ENCODE measurements around the gene FAM171A2.
"Not testable (repeated sequence)": the region's sequence is repeated elsewhere in the genome, so short reads cannot be mapped to it uniquely, and the experiment has no call there.

Gene FAM171A2

DNA sequence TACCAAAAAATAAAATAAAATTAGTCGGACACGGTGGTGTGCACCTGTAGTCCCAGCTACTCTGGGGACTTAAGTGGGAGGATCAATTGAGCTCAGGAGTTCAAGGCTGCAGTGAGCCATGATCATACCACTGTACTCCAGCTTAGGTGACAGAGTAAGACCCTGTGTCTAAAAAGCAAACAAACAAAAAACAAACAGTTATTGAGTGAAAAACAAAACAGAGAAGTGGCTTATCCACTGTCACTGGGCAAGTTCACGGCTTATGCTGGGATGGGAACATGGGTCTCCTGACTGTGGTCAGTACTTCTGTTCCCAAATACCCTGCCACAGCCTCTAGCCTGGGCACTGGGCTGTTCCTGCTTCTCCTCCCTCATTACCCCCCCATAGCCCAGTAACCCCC lies 28.1 kb downstream of the FAM171A2 start:
- in situ Hi-C loops (cut with MboI; ENCODE audit: low sequenced_read_pairs), result no loop called here
- no peak for DNase-seq (ENCODE audit: low spot score in 2 of 2)
- no peaks in the 10 kb centered on the region for H3K27me3 ChIP-seq (ENCODE audit: low read depth)
- H3K9me3 ChIP-seq, result no peaks in the 10 kb centered on the region
- H3K4me3 ChIP-seq, result no peak overlapping the region
- H3K36me3 ChIP-seq (replicated peaks), result no peaks in the 10 kb centered on the region
- no peaks in the 10 kb centered on the region; the same call in 1 of the 2 replicates for H3K4me1 ChIP-seq

DNA sequence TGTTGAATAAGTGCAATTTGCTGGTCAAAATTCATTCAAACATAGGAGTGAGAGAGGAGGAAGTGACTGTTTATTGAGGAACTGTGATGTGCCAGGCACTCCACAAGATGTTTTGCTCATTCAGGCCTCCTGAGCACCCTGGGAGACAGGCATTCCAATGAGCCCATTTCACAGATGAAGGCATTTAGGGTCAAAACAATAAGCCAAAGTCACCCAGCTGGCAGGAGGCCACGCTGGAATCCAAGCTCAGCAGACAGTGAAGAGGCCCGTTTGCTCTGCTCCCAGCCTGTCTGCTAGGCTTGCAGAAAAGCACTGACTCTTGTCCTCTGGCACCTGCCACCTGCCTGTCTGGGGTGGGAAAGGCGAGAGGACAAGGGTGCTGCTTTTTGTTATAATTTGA lies 28.9 kb downstream of the FAM171A2 start:
- Histone ChIP-seq H3K27me3 (ENCODE audit: low read depth) (no peaks in the 10 kb centered on the region), H3K4me3 (no peak overlapping the region), H3K4me1 (no peaks in the 10 kb centered on the region; the same call in 1 of the 2 replicates), H3K36me3 (replicated peaks) (no peaks in the 10 kb centered on the region), H3K9me3 (no peaks in the 10 kb centered on the region)
- in situ Hi-C loops (cut with MboI; ENCODE audit: low sequenced_read_pairs), result no loop called here
- DNase-seq (ENCODE audit: low spot score in 2 of 2), result no peak

DNA sequence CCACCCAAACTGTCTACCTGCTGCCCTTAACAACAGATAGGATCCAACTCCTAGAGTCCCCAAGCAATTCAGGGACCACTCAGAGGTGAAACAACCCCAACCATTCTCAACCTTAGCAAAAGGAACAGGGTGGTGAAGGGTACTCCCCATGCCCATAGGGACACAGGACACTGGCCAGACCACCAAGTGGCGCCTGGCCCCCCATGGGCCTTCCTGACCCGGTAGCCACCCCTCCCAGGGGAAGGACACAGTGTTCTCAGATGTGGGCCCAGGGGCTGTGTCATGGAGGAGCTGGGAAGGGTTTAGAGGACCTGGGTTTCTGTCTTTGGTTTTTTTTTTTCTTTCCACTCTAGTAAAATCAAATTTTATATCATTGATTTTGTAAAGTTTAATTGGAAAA lies 29.3 kb downstream of the FAM171A2 start:
- in situ Hi-C loops (cut with MboI; ENCODE audit: low sequenced_read_pairs), result no loop called here
- no peaks in the 10 kb centered on the region for H3K9me3 ChIP-seq
- no peaks in the 10 kb centered on the region; the same call in 1 of the 2 replicates for H3K4me1 ChIP-seq
- no peaks in the 10 kb centered on the region for H3K27me3 ChIP-seq (ENCODE audit: low read depth)
- no peaks in the 10 kb centered on the region for H3K36me3 ChIP-seq (replicated peaks)
- H3K4me3 ChIP-seq, result no peak overlapping the region
- no peak for DNase-seq (ENCODE audit: low spot score in 2 of 2)

DNA sequence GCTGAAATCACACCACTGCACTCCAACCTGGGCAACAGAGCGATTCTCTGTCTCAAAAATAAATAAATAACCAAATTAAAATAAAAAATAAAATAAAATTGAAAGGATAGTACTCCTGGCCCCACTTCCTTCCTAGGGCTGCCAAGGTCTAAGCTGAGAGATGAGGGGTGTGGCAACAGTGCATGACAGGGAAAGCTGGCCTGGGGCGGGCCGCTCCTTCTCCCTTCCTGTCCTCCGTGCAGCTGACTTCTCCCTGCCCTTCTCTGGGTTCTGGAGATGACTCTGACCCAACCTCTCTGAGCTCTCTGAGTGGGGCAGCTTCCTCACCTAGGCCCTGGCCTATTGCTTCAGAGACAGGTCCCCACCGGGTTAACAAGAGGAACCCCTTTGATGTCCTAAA lies 30.3 kb downstream of the FAM171A2 start:
- in situ Hi-C loops (cut with MboI; ENCODE audit: low sequenced_read_pairs), result no loop called here

DNA sequence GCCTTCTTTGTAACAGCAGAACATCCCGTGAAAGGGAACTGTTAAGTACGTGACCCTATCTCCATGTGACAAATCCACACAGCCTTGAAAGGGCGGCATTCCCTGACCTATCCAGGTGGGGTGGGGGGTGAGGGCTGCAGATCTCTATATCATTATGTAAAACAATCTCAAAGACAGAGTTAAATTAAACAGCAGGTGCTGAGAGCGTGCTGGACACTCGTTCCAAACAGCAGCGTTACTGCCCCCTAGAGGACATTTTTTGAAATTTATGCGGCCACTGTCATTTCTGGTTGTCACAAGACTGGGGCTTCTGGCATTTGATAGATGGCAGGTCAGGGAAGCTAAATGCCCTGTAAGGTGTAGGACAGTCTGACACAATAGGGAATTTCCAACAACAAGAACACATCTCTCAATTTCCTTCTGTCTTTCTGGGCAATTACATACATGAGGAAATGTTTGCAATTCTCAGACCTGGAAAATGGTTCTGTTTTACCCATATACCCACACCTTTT lies 32.3 kb downstream of the FAM171A2 start:
- DNase-seq (ENCODE audit: low spot score in 2 of 2), result peak; percentile 74 to 87
- H3K4me3 ChIP-seq, result no peak overlapping the region
- peaks cover 4% of the 10 kb centered on the region for H3K4me1 ChIP-seq
- no peaks in the 10 kb centered on the region; the same call in 1 of the 2 replicates for H3K9me3 ChIP-seq
- H3K36me3 ChIP-seq (replicated peaks), result no peaks in the 10 kb centered on the region
- in situ Hi-C loops (cut with MboI; ENCODE audit: low sequenced_read_pairs), result no loop called here
- no peaks in the 10 kb centered on the region for H3K27me3 ChIP-seq (ENCODE audit: low read depth)

More for the DNA sequence above, 30.3 kb downstream of the FAM171A2 start:
- DNase-seq (ENCODE audit: low spot score in 2 of 2), result no peak
- Histone ChIP-seq H3K9me3 (no peaks in the 10 kb centered on the region), H3K27me3 (ENCODE audit: low read depth) (no peaks in the 10 kb centered on the region), H3K36me3 (replicated peaks) (no peaks in the 10 kb centered on the region), H3K4me1 (no peaks in the 10 kb centered on the region; the same call in 1 of the 2 replicates), H3K4me3 (no peak overlapping the region)

DNA sequence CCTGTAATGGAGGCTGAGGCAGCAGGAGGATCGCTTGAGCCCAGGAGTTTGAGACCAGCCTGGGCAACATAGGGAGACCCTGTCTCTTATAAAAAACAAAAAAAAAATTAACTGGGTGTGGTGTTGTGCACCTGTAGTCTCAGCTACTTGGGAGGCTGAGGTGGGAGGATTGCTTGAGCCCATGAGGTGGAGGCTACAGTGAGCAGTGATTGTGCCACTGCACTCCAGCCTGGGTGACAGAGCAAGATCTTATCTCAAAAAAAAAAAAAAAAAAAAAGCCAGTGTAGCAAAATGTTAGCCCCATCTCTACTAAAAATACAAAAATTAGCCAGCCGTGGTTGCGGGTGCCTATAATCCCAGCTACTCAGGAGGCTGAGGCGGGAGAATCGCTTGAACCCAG lies 33.4 kb downstream of the FAM171A2 start:
- in situ Hi-C loops (cut with MboI; ENCODE audit: low sequenced_read_pairs); H3K9me3 ChIP-seq; H3K36me3 ChIP-seq (replicated peaks); H3K27me3 ChIP-seq (ENCODE audit: low read depth); DNase-seq (ENCODE audit: low spot score in 2 of 2); H3K4me3 ChIP-seq: not testable (repeated sequence)
- peaks cover 11% of the 10 kb centered on the region for H3K4me1 ChIP-seq

DNA sequence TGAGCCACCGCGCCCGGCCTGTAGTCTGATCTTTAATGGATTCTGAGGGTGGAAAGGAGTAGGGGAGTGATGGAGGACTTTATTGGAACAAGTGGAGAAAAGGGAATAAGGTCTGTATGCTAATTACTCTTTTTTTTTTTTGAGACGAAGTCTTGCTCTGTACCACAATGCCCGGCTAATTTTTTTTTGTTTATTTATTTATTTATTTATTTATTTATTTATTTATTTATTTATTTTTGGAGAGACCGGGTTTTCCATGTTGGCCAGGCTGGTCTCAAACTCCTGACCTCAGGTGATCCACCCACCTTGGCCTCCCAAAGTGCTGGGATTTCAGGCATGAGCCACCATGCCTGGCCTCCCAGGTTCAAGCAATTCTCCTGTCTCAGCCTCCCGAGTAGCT lies 34.1 kb downstream of the FAM171A2 start:
- in situ Hi-C loops (cut with MboI; ENCODE audit: low sequenced_read_pairs), result loop anchor here (5.0 kb wide), 1 partner anchor 117 kb away; no protein-coding TSS in a partner anchor
- not testable (repeated sequence) for H3K36me3 ChIP-seq (replicated peaks); DNase-seq (ENCODE audit: low spot score in 2 of 2); H3K9me3 ChIP-seq; H3K4me3 ChIP-seq; H3K27me3 ChIP-seq (ENCODE audit: low read depth)
- H3K4me1 ChIP-seq, result peaks cover 11% of the 10 kb centered on the region

DNA sequence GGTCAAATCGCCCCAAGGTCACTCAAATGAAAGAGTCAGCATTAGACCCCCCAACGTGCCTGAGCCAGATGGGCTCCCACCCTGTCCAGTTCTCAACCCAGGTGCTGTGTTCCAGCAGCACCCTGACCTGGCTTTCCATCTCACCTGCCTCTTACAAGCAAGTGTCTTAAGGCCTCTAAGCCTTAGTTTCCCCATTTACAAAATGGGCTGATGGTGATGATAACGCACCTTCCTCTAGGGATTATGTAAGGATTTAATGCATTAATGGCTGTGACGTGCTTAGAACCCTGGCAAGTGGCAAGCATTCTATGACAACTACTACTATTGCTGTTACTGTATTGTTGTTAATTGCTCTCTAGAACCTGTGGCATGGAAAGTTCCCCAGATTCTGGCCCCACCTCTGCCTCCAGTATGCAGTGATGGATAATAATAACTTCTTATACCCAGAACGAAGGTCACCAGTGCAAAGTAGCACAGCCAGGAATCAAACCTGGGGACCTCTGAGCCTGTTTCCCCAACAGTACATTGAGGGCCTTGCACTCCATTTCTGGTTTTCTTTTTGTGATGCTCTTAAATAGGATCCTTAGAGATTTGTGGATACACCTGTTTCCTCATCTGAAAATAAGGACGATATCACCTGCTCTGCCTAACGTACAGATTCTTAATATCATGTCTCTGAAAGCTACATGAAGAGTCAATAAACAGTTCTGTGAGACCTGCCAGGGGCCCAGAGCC lies 35.8 kb downstream of the FAM171A2 start:
- Histone ChIP-seq H3K9me3 (no peaks in the 10 kb centered on the region; the same call in 1 of the 2 replicates), H3K4me1 (peaks cover 13% of the 10 kb centered on the region), H3K4me3 (no peak overlapping the region), H3K27me3 (ENCODE audit: low read depth) (no peaks in the 10 kb centered on the region), H3K36me3 (replicated peaks) (0 out of 2 replicates have a peak, but pooled peaks cover 5% of the 10 kb centered on the region)
- no peak for DNase-seq (ENCODE audit: low spot score in 2 of 2)
- in situ Hi-C loops (cut with MboI; ENCODE audit: low sequenced_read_pairs), result loop anchor here (5.0 kb wide), 1 partner anchor 116 kb away; no protein-coding TSS in a partner anchor

DNA sequence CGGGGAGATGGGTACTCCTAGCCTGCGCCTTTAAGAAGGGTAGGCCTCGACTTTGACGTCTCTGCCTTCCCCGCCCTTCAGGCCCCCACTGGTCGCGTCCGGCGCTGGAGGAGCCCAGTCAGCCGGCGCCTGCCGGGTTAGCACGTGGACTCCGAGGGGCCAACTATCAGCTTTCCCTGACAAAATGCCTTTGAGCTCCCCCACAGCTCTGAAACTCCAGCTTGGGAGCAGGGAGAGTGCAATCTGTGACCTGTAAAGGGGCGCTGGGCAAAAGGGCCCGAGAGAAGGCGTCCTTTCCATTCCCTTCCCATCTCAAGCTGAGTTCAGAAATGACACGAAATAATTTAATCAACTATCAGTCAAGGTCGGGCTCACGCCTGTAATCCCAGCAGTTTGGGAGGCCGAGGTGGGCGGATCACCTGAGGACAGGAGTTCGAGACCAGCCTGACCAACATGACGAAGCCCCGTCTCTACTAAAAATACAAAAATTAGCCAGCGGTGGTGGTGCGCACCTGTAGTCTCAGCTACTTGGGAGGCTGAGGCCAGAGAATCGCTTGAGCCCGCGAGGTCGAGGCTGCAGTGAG lies 36.7 kb downstream of the FAM171A2 start:
- peak overlapping the region; percentile 13 for H3K4me3 ChIP-seq
- in situ Hi-C loops (cut with MboI; ENCODE audit: low sequenced_read_pairs), result loop anchor here (5.0 kb wide), 1 partner anchor 115 kb away; no protein-coding TSS in a partner anchor
- peaks cover 13% of the 10 kb centered on the region for H3K4me1 ChIP-seq

DNA sequence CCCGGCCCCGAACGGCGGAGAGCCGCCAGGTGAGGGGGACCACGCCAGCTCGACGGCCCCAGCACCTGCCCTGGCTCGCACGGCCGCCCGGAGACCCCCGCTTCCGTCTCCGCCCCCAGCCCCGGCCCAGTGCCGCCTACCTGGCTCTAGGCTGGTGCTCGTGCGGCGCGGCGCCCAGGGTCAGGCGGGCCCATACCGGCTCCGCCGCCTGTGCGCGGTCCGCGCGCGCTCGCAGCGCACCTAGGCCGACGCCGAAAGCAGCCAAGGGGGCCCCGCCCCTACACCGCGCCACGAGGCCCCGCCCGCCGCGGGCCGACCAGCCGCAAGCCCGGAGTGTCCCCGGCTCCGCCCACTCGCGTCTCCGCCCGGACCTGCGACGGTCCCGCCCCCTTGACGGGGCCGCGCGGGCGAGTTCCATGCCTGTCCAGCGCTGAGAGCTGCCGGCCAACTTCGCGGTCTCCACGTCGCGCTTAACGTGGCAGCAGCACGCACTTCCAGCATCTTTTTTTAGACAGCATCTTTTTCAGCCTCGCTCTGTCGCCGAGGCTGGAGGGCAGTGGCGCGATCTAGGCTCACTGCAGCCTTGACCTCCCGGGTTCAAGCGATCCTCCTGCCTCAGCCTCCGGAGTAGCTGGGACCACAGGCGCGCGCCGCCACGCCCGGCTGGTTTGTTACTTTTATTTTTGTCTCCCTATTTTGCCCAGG lies 38.9 kb downstream of the FAM171A2 start, which contains the start of gene SLC25A39:
TSS of gene SLC25A39 (minus strand) at position 253 of the 705 bp plus-strand sequence. CDS start 1,261 bp downstream, outside the sequence.
- Histone ChIP-seq H3K36me3 (replicated peaks) (peaks cover 35% of the 10 kb centered on the region), H3K27me3 (ENCODE audit: low read depth) (no peaks in the 10 kb centered on the region), H3K4me3 (peak within 1 kb of the TSS; percentile 88), H3K4me1 (peaks cover 13% of the 10 kb centered on the region), H3K9me3 (no peaks in the 10 kb centered on the region; the same call in 1 of the 2 replicates)
- DNase-seq (ENCODE audit: low spot score in 2 of 2), result peak; percentile 84 to 96
- in situ Hi-C loops (cut with MboI; ENCODE audit: low sequenced_read_pairs), result loop anchor here (5.0 kb wide), 1 partner anchor 112 kb away; no protein-coding TSS in a partner anchor

More for the DNA sequence above, 36.7 kb downstream of the FAM171A2 start:
- no peaks in the 10 kb centered on the region; the same call in 1 of the 2 replicates for H3K9me3 ChIP-seq
- peak; percentile 95 to 96 for DNase-seq (ENCODE audit: low spot score in 2 of 2)
- H3K36me3 ChIP-seq (replicated peaks), result peaks cover 13% of the 10 kb centered on the region
- H3K27me3 ChIP-seq (ENCODE audit: low read depth), result no peaks in the 10 kb centered on the region

DNA sequence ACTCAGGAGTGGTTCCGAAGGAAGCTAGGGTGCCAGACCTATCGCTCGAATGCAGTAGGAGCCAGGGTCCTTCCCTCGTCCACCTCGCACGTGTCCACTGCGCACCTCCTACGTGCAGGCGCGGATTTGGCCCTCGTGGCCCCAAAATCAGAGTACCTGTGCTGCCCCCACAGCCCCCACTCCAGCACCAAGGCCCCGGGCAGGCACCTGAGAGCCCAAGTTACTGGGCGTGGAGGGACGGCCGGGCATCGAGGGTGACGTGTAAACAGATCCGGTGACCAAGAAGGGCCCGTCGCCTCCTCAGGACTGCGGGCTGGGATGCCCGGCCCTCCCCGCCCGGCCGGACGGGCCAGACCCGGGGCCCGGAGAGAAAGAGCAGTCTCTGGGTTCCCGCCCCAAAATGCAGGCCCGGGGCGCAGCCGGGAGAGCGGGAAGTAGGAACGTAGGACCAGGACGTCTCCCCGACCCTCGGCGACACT lies 39.5 kb downstream of the FAM171A2 start:
- no peaks in the 10 kb centered on the region for H3K27me3 ChIP-seq (ENCODE audit: low read depth)
- peaks cover 39% of the 10 kb centered on the region for H3K36me3 ChIP-seq (replicated peaks)
- in situ Hi-C loops (cut with MboI; ENCODE audit: low sequenced_read_pairs), result no loop called here
- H3K4me1 ChIP-seq, result peaks cover 13% of the 10 kb centered on the region
- no peak for DNase-seq (ENCODE audit: low spot score in 2 of 2)
- no peaks in the 10 kb centered on the region; the same call in 1 of the 2 replicates for H3K9me3 ChIP-seq
- H3K4me3 ChIP-seq, result peak overlapping the region; percentile 88

DNA sequence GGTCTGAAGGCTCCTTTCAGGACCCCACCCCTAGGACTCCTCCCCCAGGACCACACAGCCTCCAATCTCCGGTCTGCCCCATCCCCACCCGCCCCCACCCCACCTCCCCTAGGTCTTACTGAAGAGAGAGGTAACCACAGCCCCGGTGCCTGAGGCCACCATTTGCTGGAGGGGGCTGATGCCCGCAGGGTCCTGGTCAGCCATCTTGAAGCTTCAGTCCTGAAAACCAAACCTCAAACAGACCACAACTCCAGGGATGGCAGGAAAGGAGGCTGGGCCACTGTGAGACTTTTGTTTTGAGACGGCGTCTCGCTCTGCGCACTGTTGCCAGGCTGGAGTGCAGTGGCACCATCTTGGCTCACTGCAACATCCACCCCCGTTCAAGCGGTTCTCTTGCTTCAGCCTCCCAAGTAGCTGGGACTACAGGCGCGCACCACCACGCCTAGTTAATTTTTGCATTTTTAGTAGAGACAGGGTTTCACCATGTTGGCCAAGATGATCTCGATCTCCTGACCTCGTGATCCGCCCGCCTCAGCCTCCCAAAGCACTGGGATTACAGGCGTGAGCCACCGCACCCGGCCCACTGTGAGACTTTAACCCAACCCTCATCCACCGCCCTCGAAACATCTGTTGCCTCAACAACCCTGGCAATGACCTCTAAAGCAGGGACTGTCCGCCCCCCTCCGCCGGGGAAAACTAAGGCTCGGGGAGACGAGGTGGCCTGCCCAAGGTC lies 40.1 kb downstream of the FAM171A2 start:
- in situ Hi-C loops (cut with MboI; ENCODE audit: low sequenced_read_pairs), result no loop called here
- no peak for DNase-seq (ENCODE audit: low spot score in 2 of 2)

More for the DNA sequence above, 40.1 kb downstream of the FAM171A2 start:
- Histone ChIP-seq H3K4me3 (peak overlapping the region; percentile 88), H3K9me3 (no peaks in the 10 kb centered on the region; the same call in 1 of the 2 replicates), H3K36me3 (replicated peaks) (peaks cover 39% of the 10 kb centered on the region), H3K4me1 (peaks cover 13% of the 10 kb centered on the region), H3K27me3 (ENCODE audit: low read depth) (no peaks in the 10 kb centered on the region)

Measured in HAP-1 (cell line).